Epidermal melanocyte (primary cell): Measurements from ENCODE around the gene SMIM8.
"Not testable (repeated sequence)": the region's sequence is repeated elsewhere in the genome, so short reads cannot be mapped to it uniquely, and the experiment has no call there.

Experiments
- DNase-seq: peaks from one replicate; pipeline ENCODE4 v3.0.0; 2011; ENCODE audit warnings: low spot score; ENCODE audit not compliant: insufficient read length

SMIM8 gene

GRCh38 chr6:87322304-87323212 is at the start of gene SMIM8:
TSS of gene SMIM8 (plus strand) at chr6:87322588. CDS start at chr6:87337032, 14,444 bp downstream.
- peak; percentile 79 for DNase-seq

- no peak for DNase-seq
These were observed 47.6 kb upstream of the SMIM8 start for GRCh38 chr6:87274660-87275274.

- DNase-seq, result no peak
These were observed 45.8 kb upstream of the SMIM8 start for GRCh38 chr6:87276624-87277023.

- no peak for DNase-seq
These were observed 45.3 kb upstream of the SMIM8 start for GRCh38 chr6:87277123-87277522.

GRCh38 chr6:87279196-87279595 is 43.2 kb upstream of the SMIM8 start:
- no peak for DNase-seq

GRCh38 chr6:87281426-87281825 is 41.0 kb upstream of the SMIM8 start:
- DNase-seq, result no peak

GRCh38 chr6:87282743-87283142 is 39.6 kb upstream of the SMIM8 start:
- DNase-seq, result no peak

- DNase-seq, result no peak
These were observed 38.9 kb upstream of the SMIM8 start for GRCh38 chr6:87283461-87283860.

GRCh38 chr6:87287251-87287650 is 35.1 kb upstream of the SMIM8 start:
- DNase-seq, result no peak

- DNase-seq, result no peak
These were observed 32.8 kb upstream of the SMIM8 start for GRCh38 chr6:87289571-87289970.

GRCh38 chr6:87291883-87292282 is 30.5 kb upstream of the SMIM8 start:
- no peak for DNase-seq

GRCh38 chr6:87293526-87293925 is 28.9 kb upstream of the SMIM8 start:
- no peak for DNase-seq

- DNase-seq, result no peak
These were observed 25.3 kb upstream of the SMIM8 start for GRCh38 chr6:87297119-87297518.

- not testable (repeated sequence) for DNase-seq
These were observed 21.1 kb upstream of the SMIM8 start for GRCh38 chr6:87301277-87301676.

GRCh38 chr6:87308970-87309369 is 13.4 kb upstream of the SMIM8 start:
- no peak for DNase-seq

- no peak for DNase-seq
These were observed 9.5 kb upstream of the SMIM8 start for GRCh38 chr6:87312860-87313259.

- DNase-seq, result no peak
These were observed 7.3 kb upstream of the SMIM8 start for GRCh38 chr6:87315071-87315470.

- no peak for DNase-seq
These were observed 3.0 kb upstream of the SMIM8 start for GRCh38 chr6:87319271-87319987.

- not testable (repeated sequence) for DNase-seq
These were observed 1.5 kb downstream of the SMIM8 start for GRCh38 chr6:87323880-87324279.

GRCh38 chr6:87330961-87331360 is 8.6 kb downstream of the SMIM8 start:
- DNase-seq, result no peak

- DNase-seq, result no peak
These were observed 10.6 kb downstream of the SMIM8 start for GRCh38 chr6:87333033-87333432.

- DNase-seq, result no peak
These were observed 11.3 kb downstream of the SMIM8 start for GRCh38 chr6:87333591-87334181.
